NCI-H1092 treated with DMSO at 0.1 percent for 48 hours (cell line): Measurements from ENCODE around the gene CUL9.

Source experiments
- DNase-seq: peaks from one replicate; lab custom pipeline; 2025; lab: John Stamatoyannopoulos, UW

CUL9 gene

GRCh38 chr6:43229803-43230620 is 48.0 kb downstream of the CUL9 start:
- DNase-seq: no peak

GRCh38 chr6:43231053-43231452 is 49.1 kb downstream of the CUL9 start:
- DNase-seq: no peak

GRCh38 chr6:43231735-43232450 is 49.9 kb downstream of the CUL9 start:
- no peak for DNase-seq

- DNase-seq: no peak
Observed at GRCh38 chr6:43235841-43236240, 53.8 kb downstream of the CUL9 start.

GRCh38 chr6:43239054-43239453 is 57.1 kb downstream of the CUL9 start:
- DNase-seq: no peak

GRCh38 chr6:43240950-43241349 is 59.0 kb downstream of the CUL9 start:
- no peak for DNase-seq

- DNase-seq: no peak
Observed at GRCh38 chr6:43241446-43241845, 59.5 kb downstream of the CUL9 start.

- DNase-seq: peak; percentile 8
Observed at GRCh38 chr6:43242908-43243663, 61.1 kb downstream of the CUL9 start, which contains the start of gene TTBK1. Gene TTBK1 (plus strand): TSS chr6:43243481. CDS start chr6:43246661, 3,180 bp downstream.

- DNase-seq: no peak
Observed at GRCh38 chr6:43243664-43244321, 61.8 kb downstream of the CUL9 start.

GRCh38 chr6:43246301-43247113 is 64.5 kb downstream of the CUL9 start:
- peak; percentile 71 for DNase-seq

GRCh38 chr6:43247114-43247999 is 65.4 kb downstream of the CUL9 start:
- DNase-seq: peak; percentile 87

- DNase-seq: no peak
Observed at GRCh38 chr6:43248101-43248500, 66.1 kb downstream of the CUL9 start.

GRCh38 chr6:43248791-43249190 is 66.8 kb downstream of the CUL9 start:
- no peak for DNase-seq

GRCh38 chr6:43250992-43251373 is 69.0 kb downstream of the CUL9 start:
- DNase-seq: peak; percentile 35

GRCh38 chr6:43253401-43253800 is 71.4 kb downstream of the CUL9 start:
- no peak for DNase-seq

GRCh38 chr6:43254138-43254817 is 72.3 kb downstream of the CUL9 start:
- DNase-seq: no peak

- DNase-seq: no peak
Observed at GRCh38 chr6:43254846-43255245, 72.8 kb downstream of the CUL9 start.

GRCh38 chr6:43255408-43256054 is 73.5 kb downstream of the CUL9 start:
- DNase-seq: no peak
